ENCODE measurements around the gene HSD17B3. TPM values are rescaled to one million over a fixed set of nuclear protein-coding genes. Genes with fewer than 3 reads are reported as not detected.

Gene HSD17B3
- total RNA-seq, 2 donors from 2014 or later: 1.1 to 1.2 TPM

DNA sequence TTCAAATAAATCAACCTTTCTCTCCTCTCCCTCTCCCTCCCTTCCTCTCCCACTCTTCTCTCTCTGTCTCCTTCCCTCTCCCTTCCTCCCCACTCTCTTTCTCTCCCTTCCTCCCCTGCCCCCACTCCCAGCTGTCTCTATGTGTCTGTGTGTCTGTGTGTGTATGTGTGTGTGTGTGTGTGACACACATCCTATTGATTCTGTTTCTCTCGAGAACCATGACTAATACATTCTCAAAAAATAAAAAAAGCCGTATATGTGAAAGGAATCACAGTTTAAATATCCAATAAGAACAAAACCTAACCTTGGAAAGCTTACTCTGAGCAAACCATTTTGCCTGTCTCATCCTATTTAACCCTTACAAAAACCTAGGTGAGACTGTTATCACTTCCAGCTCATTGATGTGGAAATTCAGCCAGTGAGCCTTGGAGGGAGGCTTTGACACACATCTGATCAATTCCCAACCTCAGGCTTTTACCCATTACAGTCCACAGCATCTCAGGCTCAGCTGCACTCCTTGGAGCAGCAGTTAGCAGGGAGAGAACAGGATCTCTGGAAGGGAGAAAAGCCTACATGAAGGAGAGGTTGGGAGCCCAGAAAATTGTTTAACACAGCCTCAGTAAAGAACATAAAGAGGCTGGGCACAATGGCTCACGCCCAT, 8.3 kb downstream of the HSD17B3 start:
- no peak for ATAC-seq
- Mint-ChIP-seq H3K4me3 (no peak overlapping the region), H3K4me1 (no peaks in the 10 kb centered on the region), H3K27me3 (no peaks in the 10 kb centered on the region), H3K36me3 (ENCODE audit: low read depth) (peaks cover 2% of the 10 kb centered on the region), H3K27ac (no peak overlapping the region)
- H3K9me3 ChIP-seq (ENCODE audit: control insufficient read depth, low read length, poor library complexity, severe bottlenecking): no peaks in the 10 kb centered on the region
- no peak for DNase-seq

DNA sequence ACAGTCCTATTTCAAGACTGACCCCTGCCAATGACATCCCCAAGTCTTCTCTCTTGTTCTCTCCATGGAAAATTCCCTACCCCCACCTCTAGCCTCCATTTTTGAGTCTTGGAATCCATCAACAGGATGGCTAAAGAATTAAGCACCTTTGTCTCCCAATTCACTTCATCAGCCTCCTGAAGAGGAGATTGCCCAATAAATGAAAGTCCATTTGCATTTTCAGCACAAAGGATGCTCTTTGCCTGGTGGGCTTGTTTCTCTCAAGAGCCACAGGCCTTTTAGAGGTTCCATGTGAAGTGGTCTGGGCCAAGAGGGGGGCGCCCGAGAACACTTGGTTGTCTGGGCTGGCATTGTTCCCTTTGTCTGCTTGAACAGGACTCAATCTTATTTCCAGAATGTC, 12.6 kb downstream of the HSD17B3 start:
- Mint-ChIP-seq H3K36me3 (ENCODE audit: low read depth) (peaks cover 2% of the 10 kb centered on the region), H3K4me3 (no peak overlapping the region), H3K4me1 (no peaks in the 10 kb centered on the region), H3K27ac (no peak overlapping the region), H3K27me3 (no peaks in the 10 kb centered on the region)
- DNase-seq (no peak), ATAC-seq (no peak)
- H3K9me3 ChIP-seq (ENCODE audit: control insufficient read depth, low read length, poor library complexity, severe bottlenecking): no peaks in the 10 kb centered on the region

DNA sequence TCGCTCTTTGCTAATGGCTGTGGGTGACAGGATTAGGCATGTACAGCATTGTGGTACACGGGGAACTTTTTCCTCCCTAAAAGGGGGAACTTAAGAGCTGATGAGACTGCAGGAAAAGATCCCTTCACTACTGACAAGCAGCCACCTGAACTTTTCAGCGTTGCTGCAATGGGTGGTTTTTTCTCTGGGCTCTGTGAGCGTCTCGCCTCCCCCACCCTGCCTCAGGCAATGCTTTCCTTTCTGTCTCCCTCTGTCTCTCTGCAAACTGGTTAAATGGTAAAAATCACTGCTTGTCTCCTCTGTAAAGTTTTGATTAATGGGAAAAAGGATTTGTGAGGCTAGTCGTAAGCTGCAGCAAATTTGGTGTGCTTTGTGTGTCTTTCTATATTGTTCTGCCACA, 20.3 kb downstream of the HSD17B3 start:
- H3K4me3 Mint-ChIP-seq: no peak overlapping the region

DNA sequence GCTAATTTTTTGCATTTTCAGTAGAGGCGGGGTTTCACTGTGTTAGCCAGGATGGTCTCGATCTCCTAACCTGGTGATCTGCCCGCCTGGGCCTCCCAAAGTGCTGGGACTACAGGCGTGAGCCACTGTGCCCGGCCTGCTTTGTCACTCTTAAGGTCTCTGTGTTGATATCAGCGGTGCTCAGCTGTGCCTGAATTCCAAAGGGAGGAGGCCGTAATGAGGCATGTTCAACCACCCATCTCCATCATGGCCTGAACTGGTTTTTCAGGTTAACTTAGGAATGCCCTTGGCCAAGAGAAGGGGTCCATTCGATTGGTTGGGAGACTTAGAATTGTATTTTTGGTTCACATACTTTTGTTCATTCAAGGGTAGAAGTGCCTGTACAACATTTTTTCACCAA, 22.0 kb downstream of the HSD17B3 start:
- DNase-seq (no peak), ATAC-seq (no peak)
- peaks cover 10% of the 10 kb centered on the region for H3K27me3 Mint-ChIP-seq
- H3K27ac Mint-ChIP-seq: no peak overlapping the region
- H3K4me1 Mint-ChIP-seq: no peaks in the 10 kb centered on the region
- peaks cover 2% of the 10 kb centered on the region for H3K36me3 Mint-ChIP-seq (ENCODE audit: low read depth)
- peaks cover 2% of the 10 kb centered on the region for H3K9me3 ChIP-seq (ENCODE audit: control insufficient read depth, low read length, poor library complexity, severe bottlenecking)
- H3K4me3 Mint-ChIP-seq: no peak overlapping the region

More for the DNA sequence above, 20.3 kb downstream of the HSD17B3 start:
- DNase-seq: no peak
- H3K4me1 Mint-ChIP-seq: no peaks in the 10 kb centered on the region
- peaks cover 2% of the 10 kb centered on the region for H3K36me3 Mint-ChIP-seq (ENCODE audit: low read depth)
- peaks cover 10% of the 10 kb centered on the region for H3K27me3 Mint-ChIP-seq
- no peak for ATAC-seq
- no peaks in the 10 kb centered on the region for H3K9me3 ChIP-seq (ENCODE audit: control insufficient read depth, low read length, poor library complexity, severe bottlenecking)
- H3K27ac Mint-ChIP-seq: no peak overlapping the region

DNA sequence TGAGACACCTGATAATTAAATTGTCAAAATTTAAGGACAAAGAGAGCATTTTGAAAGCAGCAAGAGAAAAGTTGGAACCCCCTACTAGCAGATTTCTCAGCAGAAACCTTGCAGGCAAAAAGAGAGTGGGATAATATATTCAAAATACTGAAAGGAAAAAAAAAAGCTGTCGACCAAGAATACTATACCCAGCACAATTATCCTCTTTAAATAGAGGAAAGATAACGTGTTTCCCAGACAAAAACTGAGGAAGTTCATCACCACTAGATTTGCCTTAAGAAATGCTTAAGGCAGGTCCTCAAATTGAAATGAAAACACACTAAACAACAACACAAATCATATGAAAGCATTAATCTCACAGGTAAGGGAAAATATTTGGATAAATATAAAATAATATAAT, 27.0 kb downstream of the HSD17B3 start:
- Mint-ChIP-seq H3K36me3 (ENCODE audit: low read depth) (peaks cover 2% of the 10 kb centered on the region), H3K27me3 (no peaks in the 10 kb centered on the region), H3K27ac (no peak overlapping the region), H3K4me3 (no peak overlapping the region), H3K4me1 (no peaks in the 10 kb centered on the region)
- ATAC-seq: no peak
- peaks cover 5% of the 10 kb centered on the region for H3K9me3 ChIP-seq (ENCODE audit: control insufficient read depth, low read length, poor library complexity, severe bottlenecking)
- no peak for DNase-seq

DNA sequence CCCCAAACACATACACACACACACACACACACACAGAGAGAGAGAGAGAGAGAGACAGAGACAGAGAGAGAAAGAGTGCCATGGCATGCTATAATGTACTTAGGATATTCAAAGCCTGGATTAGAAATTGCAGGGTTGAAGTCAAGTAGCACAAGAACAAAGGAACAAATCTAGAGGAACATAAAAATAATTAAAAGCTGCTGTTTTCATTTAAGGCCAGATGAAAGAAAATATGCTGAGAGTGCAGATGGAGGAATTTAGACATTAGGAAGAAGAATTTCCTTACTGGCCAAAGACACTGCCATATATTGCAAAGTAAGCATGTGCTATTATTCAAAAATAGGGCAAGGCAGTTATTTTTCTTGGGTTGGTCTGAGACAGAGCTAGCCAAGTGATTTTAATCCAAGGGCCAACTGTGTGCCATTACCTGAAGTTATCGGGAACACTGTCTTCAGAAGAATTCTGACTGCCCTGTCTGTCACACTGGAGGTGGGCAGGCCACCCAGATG, 31.7 kb downstream of the HSD17B3 start:
- no peaks in the 10 kb centered on the region for H3K4me1 Mint-ChIP-seq
- H3K4me3 Mint-ChIP-seq: no peak overlapping the region
- peaks cover 18% of the 10 kb centered on the region for H3K27me3 Mint-ChIP-seq
- H3K36me3 Mint-ChIP-seq (ENCODE audit: low read depth): peaks cover 2% of the 10 kb centered on the region
- H3K9me3 ChIP-seq (ENCODE audit: control insufficient read depth, low read length, poor library complexity, severe bottlenecking): peaks cover 5% of the 10 kb centered on the region
- H3K27ac Mint-ChIP-seq: no peak overlapping the region
- ATAC-seq (no peak), DNase-seq (no peak)

DNA sequence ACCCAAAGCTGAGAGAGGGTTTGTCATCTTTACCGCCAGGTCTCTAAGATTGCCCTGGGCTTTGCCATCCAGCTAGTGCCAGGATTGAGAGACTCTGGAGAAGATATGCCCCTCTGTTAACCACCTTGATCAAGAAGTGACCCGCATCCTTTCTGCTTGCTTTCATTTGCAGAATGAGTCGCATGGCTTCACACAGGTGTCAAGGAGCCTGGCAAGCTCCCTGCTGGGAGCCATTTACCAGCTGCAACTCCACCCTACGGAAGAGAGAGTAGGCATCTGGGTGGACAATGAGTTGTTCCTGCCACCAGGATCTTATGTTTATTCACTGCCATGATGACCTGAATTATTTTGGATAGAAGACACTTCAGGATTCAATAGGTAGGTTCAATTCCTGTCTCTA, 43.0 kb downstream of the HSD17B3 start:
- Mint-ChIP-seq H3K27me3 (peaks cover 39% of the 10 kb centered on the region), H3K27ac (no peak overlapping the region), H3K4me1 (no peaks in the 10 kb centered on the region), H3K4me3 (no peak overlapping the region), H3K36me3 (ENCODE audit: low read depth) (peaks cover 2% of the 10 kb centered on the region)
- ATAC-seq (no peak), DNase-seq (no peak)
- no peaks in the 10 kb centered on the region for H3K9me3 ChIP-seq (ENCODE audit: control insufficient read depth, low read length, poor library complexity, severe bottlenecking)

DNA sequence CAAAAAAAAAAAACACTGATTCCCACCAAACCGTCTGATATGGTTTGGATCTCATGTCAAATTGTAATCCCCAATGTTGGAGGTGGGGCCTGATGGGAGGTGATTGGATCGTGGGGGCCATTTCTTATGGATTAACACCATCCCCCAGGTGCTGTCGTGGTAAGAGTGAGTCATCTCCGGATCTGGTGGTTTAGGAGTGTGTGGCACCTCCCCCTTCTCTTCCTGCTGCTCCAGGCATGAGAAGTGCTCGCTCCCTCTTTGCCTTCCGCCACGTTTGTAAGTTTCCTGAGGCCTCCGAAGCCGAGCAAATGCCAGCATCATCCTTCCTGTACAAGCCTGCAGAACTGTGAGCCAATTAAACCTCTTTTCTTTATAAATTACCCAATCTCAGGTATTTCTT, 45.2 kb downstream of the HSD17B3 start:
- no peaks in the 10 kb centered on the region for H3K9me3 ChIP-seq (ENCODE audit: control insufficient read depth, low read length, poor library complexity, severe bottlenecking)
- peaks cover 32% of the 10 kb centered on the region for H3K27me3 Mint-ChIP-seq
- no peaks in the 10 kb centered on the region for H3K36me3 Mint-ChIP-seq (ENCODE audit: low read depth)
- no peak overlapping the region for H3K4me3 Mint-ChIP-seq
- no peaks in the 10 kb centered on the region for H3K4me1 Mint-ChIP-seq
- no peak for ATAC-seq
- DNase-seq: no peak
- no peak overlapping the region for H3K27ac Mint-ChIP-seq

DNA sequence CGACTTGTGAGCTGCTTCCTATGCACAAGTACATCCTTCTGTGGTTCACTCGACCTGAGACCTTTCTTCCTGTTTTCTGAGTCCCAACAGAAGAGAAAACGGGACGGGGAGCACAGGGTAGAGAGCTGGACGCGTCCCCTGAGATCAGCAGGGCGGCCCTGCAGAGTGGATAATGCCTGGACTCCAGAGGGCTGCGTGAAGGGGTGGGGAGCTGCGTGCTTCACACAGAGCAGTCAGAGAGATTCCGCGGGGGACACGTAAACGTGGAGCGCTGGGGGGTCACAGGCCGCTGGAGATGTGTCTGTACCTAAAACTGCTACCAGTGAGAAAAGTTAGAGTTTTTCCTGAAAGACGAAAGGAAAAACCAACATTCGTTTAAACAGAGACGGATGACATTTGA, 46.3 kb downstream of the HSD17B3 start:
- Mint-ChIP-seq H3K4me1 (peaks cover 2% of the 10 kb centered on the region), H3K27me3 (peaks cover 29% of the 10 kb centered on the region), H3K4me3 (no peak overlapping the region), H3K36me3 (ENCODE audit: low read depth) (no peaks in the 10 kb centered on the region), H3K27ac (no peak overlapping the region)
- no peaks in the 10 kb centered on the region for H3K9me3 ChIP-seq (ENCODE audit: control insufficient read depth, low read length, poor library complexity, severe bottlenecking)
- no peak for ATAC-seq
- no peak for DNase-seq

DNA sequence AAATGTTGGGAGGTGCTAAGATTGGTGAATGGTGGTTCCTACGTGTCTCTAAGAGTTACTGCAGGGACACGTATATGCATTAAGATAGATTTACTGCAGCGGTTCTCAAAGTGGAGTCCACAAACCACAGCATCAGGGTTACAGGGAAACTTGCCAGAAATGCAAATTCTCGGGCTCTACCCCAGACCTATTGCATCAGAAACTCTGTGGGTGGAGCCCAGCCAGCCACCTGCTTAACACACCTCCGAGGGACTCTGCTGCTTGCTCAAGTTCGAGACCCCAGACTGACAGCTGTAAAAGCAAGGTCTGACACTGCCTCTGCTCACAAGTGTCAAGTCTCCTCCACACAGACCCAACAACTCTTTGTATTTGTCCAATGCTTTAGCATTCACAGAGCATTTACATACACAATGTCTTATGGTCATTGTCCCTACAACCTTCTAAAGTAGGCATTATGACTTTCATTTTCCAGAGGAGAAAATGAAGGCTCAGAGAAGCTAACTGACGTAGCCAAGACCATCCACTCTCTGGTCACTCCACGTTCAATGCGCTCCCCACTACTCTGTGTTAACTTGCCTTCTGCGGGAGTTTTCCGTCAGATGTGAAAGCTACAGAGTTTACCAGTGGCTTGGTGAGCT, 48.8 kb downstream of the HSD17B3 start:
- no peak for ATAC-seq
- H3K27ac Mint-ChIP-seq: no peak overlapping the region
- no peaks in the 10 kb centered on the region for H3K36me3 Mint-ChIP-seq (ENCODE audit: low read depth)
- H3K4me3 Mint-ChIP-seq: no peak overlapping the region
- H3K9me3 ChIP-seq (ENCODE audit: control insufficient read depth, low read length, poor library complexity, severe bottlenecking): no peaks in the 10 kb centered on the region
- DNase-seq: no peak
- peaks cover 2% of the 10 kb centered on the region for H3K4me1 Mint-ChIP-seq
- peaks cover 34% of the 10 kb centered on the region for H3K27me3 Mint-ChIP-seq

DNA sequence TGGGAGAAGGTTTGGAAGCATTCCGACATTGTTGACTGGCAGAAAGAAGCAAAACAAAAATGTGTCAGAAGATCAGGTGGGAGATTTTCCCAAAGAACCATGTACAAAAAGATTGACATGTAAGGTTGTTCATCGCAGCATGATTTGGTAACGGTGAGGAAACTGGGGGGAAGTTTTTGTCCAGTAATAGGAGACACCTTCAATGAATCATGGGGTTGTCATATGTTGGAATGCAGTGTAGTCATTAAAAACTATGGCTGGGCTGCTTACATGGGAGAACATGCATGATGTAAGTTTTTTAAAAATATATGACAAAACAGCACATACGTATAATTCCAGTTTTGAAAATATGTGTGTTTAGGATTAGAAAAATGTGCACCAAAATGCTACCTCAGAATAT, 50.5 kb downstream of the HSD17B3 start:
- H3K4me3 Mint-ChIP-seq: no peak overlapping the region
- H3K4me1 Mint-ChIP-seq: peaks cover 2% of the 10 kb centered on the region
- H3K36me3 Mint-ChIP-seq (ENCODE audit: low read depth): no peaks in the 10 kb centered on the region
- peaks cover 37% of the 10 kb centered on the region for H3K27me3 Mint-ChIP-seq
- no peak for DNase-seq
- no peak for ATAC-seq
- no peak overlapping the region for H3K27ac Mint-ChIP-seq
- H3K9me3 ChIP-seq (ENCODE audit: control insufficient read depth, low read length, poor library complexity, severe bottlenecking): no peaks in the 10 kb centered on the region

DNA sequence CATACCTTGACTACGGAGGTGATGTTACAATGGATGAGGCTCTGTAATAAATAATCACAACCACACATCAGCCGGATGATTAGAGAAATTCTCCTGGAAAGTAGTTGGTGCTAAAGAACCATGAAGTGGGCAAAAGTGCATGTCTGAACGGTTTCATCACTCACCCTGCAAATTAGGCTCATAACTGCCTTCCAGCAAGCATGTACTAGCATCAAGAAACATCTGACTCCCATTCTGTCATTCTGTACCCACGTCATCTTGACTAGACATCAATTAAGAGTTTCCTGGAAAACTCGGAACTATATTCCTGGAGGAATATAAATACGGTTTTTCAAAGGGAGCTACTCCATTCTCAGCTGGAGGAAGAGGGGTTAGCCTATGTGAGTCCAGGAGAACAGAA, 52.2 kb downstream of the HSD17B3 start:
- Mint-ChIP-seq H3K4me3 (no peak overlapping the region), H3K27ac (no peak overlapping the region), H3K4me1 (peaks cover 2% of the 10 kb centered on the region), H3K27me3 (peaks cover 40% of the 10 kb centered on the region), H3K36me3 (ENCODE audit: low read depth) (peaks cover 2% of the 10 kb centered on the region)
- DNase-seq (no peak), ATAC-seq (no peak)
- no peaks in the 10 kb centered on the region for H3K9me3 ChIP-seq (ENCODE audit: control insufficient read depth, low read length, poor library complexity, severe bottlenecking)

DNA sequence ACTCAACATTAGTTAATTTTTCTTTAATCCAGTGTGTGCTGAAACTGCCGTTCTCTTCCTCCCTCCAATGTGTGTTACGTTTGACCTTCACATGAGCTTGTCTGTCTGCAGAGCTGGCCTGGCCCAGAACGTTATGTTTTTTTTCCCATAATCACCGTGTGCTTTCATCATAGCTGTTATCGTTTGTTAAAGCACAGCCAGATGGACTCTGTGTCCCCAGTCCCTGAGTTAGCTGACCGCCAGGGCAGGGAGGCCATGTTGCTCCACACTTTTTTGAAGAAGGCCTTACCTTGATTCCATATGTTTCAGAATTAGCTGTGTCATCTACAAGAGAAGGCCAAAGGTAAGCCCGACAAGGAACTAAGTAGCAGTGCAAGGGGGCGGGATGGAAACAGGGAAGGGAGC, 55.7 kb downstream of the HSD17B3 start:
- Mint-ChIP-seq H3K4me1 (peaks cover 2% of the 10 kb centered on the region), H3K27ac (no peak overlapping the region), H3K27me3 (peaks cover 51% of the 10 kb centered on the region), H3K36me3 (ENCODE audit: low read depth) (peaks cover 2% of the 10 kb centered on the region), H3K4me3 (no peak overlapping the region)
- no peaks in the 10 kb centered on the region for H3K9me3 ChIP-seq (ENCODE audit: control insufficient read depth, low read length, poor library complexity, severe bottlenecking)
- no peak for DNase-seq
- no peak for ATAC-seq

DNA sequence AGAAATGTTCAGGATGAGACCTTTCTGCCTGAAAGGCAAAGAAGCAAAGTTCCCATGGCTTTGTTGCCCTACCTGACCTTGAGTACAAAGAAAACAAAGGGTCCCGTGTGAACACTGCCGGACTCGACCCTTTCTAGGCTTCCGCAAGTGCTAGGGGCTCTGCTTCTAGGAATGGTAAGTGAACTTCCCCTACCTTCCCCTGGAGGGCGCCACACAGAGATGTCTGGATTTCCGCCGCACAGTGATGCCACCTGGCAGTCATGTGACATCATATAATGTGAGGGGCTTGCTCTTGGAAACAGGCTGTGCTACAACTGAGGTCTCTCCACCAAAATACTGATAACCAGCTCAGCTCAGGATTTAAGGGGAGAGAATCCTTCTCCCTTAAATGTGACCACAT, 56.6 kb downstream of the HSD17B3 start:
- ATAC-seq: no peak
- H3K27ac Mint-ChIP-seq: no peak overlapping the region
- H3K4me1 Mint-ChIP-seq: peaks cover 7% of the 10 kb centered on the region
- DNase-seq: no peak
- peaks cover 2% of the 10 kb centered on the region for H3K36me3 Mint-ChIP-seq (ENCODE audit: low read depth)
- peaks cover 50% of the 10 kb centered on the region for H3K27me3 Mint-ChIP-seq
- H3K4me3 Mint-ChIP-seq: no peak overlapping the region
- no peaks in the 10 kb centered on the region for H3K9me3 ChIP-seq (ENCODE audit: control insufficient read depth, low read length, poor library complexity, severe bottlenecking)
